GM18505 (cell line): Measurements from ENCODE around the gene TMEM117.
"Not testable (repeated sequence)": the region's sequence is repeated elsewhere in the genome, so short reads cannot be mapped to it uniquely, and the experiment has no call there.

ENCODE experiments used
- ATAC-seq: cut with Tn5 transposase; IDR thresholded peaks from one replicate; pipeline ENCODE4 v1.9.1; 2021; ENCODE audit not compliant: unreplicated experiment
- POLR2A ChIP-seq: IDR thresholded peaks from 4 replicates; pipeline ENCODE4 v1.6.1; 2011; ENCODE audit warnings: borderline replicate concordance; ENCODE audit not compliant: insufficient read depth, insufficient read length; ENCODE audit errors: extremely low read depth

The TMEM117 gene

GRCh38 chr12:44017216-44017615 is 181.3 kb downstream of the TMEM117 start:
- ATAC-seq: no peak
- no peak for TF ChIP-seq POLR2A

- TF ChIP-seq POLR2A: no peak
- ATAC-seq: no peak
Measured at GRCh38 chr12:44019118-44019517, 183.2 kb downstream of the TMEM117 start.

- no peak for ATAC-seq
Measured at GRCh38 chr12:44020555-44020954, 184.7 kb downstream of the TMEM117 start.

GRCh38 chr12:44021471-44021971 is 185.6 kb downstream of the TMEM117 start:
- no peak for TF ChIP-seq POLR2A
- ATAC-seq: peak; percentile 82

More at GRCh38 chr12:44020555-44020954, 184.7 kb downstream of the TMEM117 start:
- no peak for TF ChIP-seq POLR2A

- no peak for ATAC-seq
- no peak for TF ChIP-seq POLR2A
Measured at GRCh38 chr12:44025499-44025898, 189.6 kb downstream of the TMEM117 start.

- no peak for ATAC-seq
- TF ChIP-seq POLR2A: no peak
Measured at GRCh38 chr12:44026046-44026445, 190.2 kb downstream of the TMEM117 start.

- ATAC-seq: not testable (repeated sequence)
Measured at GRCh38 chr12:44026926-44027325, 191.0 kb downstream of the TMEM117 start.

GRCh38 chr12:44029194-44029593 is 193.3 kb downstream of the TMEM117 start:
- no peak for ATAC-seq
- no peak for TF ChIP-seq POLR2A

- TF ChIP-seq POLR2A: no peak
- no peak for ATAC-seq
Measured at GRCh38 chr12:44031472-44032185, 195.7 kb downstream of the TMEM117 start.

- no peak for ATAC-seq
Measured at GRCh38 chr12:44034906-44035305, 199.0 kb downstream of the TMEM117 start.

GRCh38 chr12:44036875-44037443 is 201.1 kb downstream of the TMEM117 start:
- ATAC-seq: no peak
- no peak for TF ChIP-seq POLR2A

More at GRCh38 chr12:44034906-44035305, 199.0 kb downstream of the TMEM117 start:
- TF ChIP-seq POLR2A: no peak

- no peak for ATAC-seq
- TF ChIP-seq POLR2A: no peak
Measured at GRCh38 chr12:44038411-44038810, 202.5 kb downstream of the TMEM117 start.

- not testable (repeated sequence) for ATAC-seq
Measured at GRCh38 chr12:44044491-44044890, 208.6 kb downstream of the TMEM117 start.

- no peak for ATAC-seq
- TF ChIP-seq POLR2A: no peak
Measured at GRCh38 chr12:44046732-44047417, 211.0 kb downstream of the TMEM117 start.

GRCh38 chr12:44052554-44052953 is 216.7 kb downstream of the TMEM117 start:
- ATAC-seq: no peak
- no peak for TF ChIP-seq POLR2A
